GM21526 (cell line): ENCODE measurements around the gene OR6C68.
"Not testable (repeated sequence)": the region's sequence is repeated elsewhere in the genome, so short reads cannot be mapped to it uniquely, and the experiment has no call there.

Source experiments
- ATAC-seq: cut with Tn5 transposase; IDR thresholded peaks from one replicate; pipeline ENCODE4 v1.9.1; 2021; ENCODE audit warnings: moderate library complexity; ENCODE audit not compliant: unreplicated experiment, low FRiP score

Gene OR6C68

DNA sequence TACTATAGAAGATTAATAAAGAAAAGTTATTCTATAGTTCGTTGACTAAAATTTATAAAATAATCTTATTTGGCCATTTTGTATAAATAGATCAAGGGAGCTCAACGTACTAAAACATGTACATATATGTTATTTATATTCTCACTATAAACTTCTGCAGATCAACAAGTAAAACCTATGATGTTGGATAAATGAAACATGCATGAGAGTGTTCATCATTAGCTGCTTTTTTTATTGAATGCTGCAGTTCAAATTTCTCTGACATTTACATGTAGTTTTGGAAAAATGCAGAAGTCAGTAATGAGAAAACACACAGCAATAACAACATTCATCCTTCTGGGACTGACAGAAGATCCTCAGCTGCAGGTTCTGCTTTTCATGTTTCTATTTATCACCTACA, at the start of gene OR6C68:
Gene OR6C68 (plus strand): TSS at position 301 of the 400 bp plus-strand sequence. CDS start 0 bp downstream, at position 301.
- no peak for ATAC-seq

DNA sequence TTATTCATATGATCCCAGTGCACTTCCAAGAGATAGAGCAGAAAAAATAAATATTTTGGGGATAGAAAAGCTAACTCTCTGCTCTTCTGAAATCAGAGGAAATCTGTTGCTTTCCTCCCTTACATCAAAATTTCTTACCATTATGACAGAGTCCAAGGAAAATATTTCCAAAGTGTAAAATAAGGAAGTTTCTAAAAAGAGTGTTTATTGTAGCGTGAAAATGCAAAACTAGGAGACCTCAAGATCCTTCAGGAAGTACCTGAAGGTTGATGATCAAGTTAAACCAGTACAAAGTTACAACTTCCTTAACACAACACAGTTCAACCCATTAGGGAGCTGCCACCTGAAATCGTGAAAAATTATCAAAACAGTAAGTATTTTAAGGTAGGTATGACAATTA, 48.4 kb upstream of the OR6C68 start, which contains the start of gene OR6C2:
Gene OR6C2 (plus strand): TSS at position 301 of the 400 bp plus-strand sequence. CDS start 8,138 bp downstream, outside the sequence.
- ATAC-seq, result no peak

GRCh38 chr12:55445357-55445756, 46.8 kb upstream of the OR6C68 start:
- no peak for ATAC-seq

GRCh38 chr12:55446326-55446725, 45.9 kb upstream of the OR6C68 start:
- ATAC-seq, result no peak

DNA sequence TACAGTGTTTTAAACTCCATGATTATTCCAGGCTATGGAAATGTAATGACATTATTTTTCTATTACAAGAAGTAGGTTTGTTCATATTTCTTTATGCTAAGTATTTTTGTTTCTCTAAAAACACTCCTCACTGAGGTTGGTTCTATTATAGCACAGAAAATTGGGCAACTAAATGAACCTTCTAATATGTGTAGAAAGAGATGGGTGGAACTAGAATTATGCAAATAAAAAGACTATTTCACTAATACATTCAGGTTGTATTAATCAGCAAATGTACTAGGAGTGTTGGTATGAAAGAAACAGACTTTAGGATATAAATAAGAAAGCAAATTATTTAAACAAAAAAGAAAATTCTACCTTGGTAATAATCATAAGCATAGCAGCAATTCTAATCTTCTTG, 43.4 kb upstream of the OR6C68 start:
- ATAC-seq, result no peak

- ATAC-seq, result not testable (repeated sequence)
Observed at GRCh38 chr12:55464926-55465325, 27.3 kb upstream of the OR6C68 start.

GRCh38 chr12:55467836-55468235, 24.3 kb upstream of the OR6C68 start:
- peak; percentile 87 for ATAC-seq

DNA sequence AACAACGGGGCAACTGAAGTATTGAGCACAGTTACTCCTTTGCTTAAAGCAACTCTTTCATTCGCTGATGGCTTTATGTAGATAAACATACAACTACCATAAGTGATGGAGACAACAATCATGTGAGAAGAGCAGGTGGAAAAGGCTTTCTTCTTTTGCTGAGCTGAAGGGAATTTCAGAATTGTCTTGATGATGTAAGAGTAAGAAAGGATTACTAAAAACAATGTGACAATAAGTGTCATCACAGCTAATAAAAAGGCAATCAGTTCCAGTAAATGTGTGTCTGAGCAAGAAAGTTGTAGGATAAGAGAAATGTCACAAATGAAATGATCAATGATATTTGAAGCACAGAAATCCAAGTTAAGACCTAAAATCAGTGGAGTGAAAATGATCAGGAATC, 22.9 kb upstream of the OR6C68 start:
- ATAC-seq, result no peak

DNA sequence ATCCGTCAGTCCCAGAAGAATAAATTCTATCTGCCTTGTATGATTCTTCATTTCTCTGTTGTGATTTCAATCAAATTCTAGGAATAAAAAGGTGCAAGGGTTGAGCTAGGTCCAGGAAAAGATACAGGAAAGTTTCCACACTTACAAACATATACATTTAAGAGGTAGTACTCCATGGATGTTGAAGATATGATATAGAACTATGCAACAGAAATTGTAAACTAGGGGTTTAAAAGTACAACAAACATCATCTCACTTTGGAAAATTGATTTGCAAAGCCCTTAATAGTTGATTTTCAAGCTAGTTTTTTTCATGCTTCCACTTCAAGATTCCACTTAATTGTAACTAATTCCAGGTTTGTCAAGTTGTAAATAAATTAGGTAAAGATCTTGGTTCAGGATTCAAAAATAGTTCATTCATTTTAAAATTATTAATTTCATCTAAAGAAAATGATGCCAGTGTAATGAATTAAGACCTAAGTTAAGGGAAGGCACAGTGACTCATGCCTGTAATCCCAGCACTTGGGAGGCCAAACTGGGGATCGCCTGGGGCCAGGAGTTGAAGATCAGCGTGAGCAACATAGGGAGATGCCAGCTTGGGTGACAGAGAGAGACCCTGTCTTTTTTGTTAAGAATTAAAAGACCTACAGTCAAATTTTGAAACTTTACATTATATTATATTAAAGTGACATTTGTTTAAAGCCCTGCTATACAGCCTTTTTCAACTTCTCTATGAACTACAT, 21.9 kb upstream of the OR6C68 start, which contains the start of gene OR6C70:
Gene OR6C70 (minus strand): TSS at position 51 of the 742 bp plus-strand sequence. CDS start 0 bp downstream, at position 51.
- no peak for ATAC-seq

GRCh38 chr12:55472264-55472663, 19.9 kb upstream of the OR6C68 start:
- ATAC-seq, result no peak

DNA sequence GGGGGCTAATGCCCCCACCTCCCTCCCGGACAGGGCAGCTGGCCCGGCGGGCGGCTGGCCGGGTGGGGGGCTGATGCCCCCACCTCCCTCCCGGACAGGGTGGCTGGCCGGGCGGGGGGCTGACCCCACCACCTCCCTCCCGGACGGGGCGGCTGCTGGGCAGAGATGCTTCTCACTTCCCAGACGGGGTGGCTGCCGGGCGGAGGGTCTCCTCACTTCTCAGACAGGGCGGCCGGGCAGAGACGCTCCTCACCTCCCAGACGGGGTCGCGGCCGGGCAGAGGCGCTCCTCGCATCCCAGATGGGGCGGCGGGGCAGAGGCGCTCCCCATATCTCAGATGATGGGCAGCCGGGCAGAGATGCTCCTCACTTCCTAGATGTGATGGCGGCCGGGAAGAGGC, 13.0 kb upstream of the OR6C68 start:
- not testable (repeated sequence) for ATAC-seq

DNA sequence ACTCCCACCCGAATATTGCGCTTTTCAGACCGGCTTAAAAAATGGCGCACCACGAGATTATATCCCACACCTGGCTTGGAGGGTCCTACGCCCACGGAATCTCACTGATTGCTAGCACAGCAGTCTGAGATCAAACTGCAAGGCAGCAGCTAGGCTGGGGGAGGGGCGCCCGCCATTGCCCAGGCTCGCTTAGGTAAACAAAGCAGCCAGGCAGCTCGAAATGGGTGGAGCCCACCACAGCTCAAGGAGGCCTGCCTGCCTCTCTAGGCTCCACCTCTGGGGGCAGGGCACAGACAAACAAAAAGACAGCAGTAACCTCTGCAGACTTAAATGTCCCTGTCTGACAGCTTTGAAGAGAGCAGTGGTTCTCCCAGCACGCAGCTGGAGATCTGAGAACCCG, 7.9 kb upstream of the OR6C68 start:
- not testable (repeated sequence) for ATAC-seq

DNA sequence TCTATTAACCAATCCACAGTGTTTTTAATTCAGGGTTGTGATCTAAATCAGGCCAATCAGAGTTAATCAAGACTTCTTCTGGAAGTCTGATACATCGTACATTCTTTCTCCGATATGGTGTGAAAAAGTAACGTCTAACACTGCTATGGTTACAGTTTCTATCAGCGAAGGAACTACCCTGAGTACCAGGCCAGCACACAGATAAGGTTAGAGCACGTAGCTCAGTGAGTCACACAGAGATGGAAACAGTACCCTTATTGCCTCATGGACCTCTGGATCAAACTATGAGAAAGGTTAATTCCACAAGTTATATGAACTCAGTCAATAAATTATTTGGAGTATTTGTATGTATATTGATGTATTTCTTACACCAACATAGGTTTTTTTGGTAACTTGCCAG, 3.3 kb downstream of the OR6C68 start:
- ATAC-seq, result no peak

DNA sequence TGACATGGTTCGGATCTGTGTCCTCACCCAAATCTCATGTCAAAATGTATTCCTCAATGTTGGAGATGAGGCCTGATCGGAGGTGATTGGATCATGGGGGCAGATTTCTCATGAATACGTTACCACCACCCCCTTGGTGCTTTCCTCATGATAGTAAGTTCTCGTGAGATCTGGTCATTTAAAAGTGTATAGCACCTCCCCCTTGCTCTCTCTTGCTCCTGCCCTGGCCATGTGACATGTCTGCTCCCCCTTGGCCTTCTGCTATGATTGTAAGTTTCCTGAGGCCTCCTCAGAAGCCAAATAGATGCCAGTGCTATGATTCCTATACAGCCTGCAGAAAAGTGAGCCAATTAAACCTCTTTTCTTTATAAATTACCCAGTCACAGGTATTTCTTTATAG, 7.1 kb downstream of the OR6C68 start:
- no peak for ATAC-seq

GRCh38 chr12:55499810-55500252, 7.7 kb downstream of the OR6C68 start:
- ATAC-seq, result no peak

GRCh38 chr12:55501601-55502000, 9.4 kb downstream of the OR6C68 start:
- no peak for ATAC-seq

- no peak for ATAC-seq
Observed at GRCh38 chr12:55515696-55516095, 23.5 kb downstream of the OR6C68 start.

GRCh38 chr12:55516391-55516790, 24.2 kb downstream of the OR6C68 start:
- no peak for ATAC-seq
